OCI-LY7 (cell line): Measurements from ENCODE around the gene IRGQ. TPM values are rescaled to one million over a fixed set of nuclear protein-coding genes. Genes with fewer than 3 reads are reported as not detected.

Source experiments
- BruUV-seq: library from RNA; stranded (reverse); fragments of 400-500 nt; replicated peaks from 2 replicates; lab custom pipeline; 2021; lab: Mats Ljungman, UMichigan
- CTCF ChIA-PET: fragments of 300-600 bp; sonication (Branson Sonifier 250); formaldehyde crosslinking; loops from one replicate; lab custom pipeline; 2022; ENCODE audit warnings: antibody characterized with exemption; ENCODE audit not compliant: unreplicated experiment; lab: Charles Lee
- POLR2A ChIA-PET: fragments of 300-600 bp; sonication (Branson Sonifier 250); formaldehyde crosslinking; loops from one replicate; lab custom pipeline; 2022; ENCODE audit warnings: antibody characterized with exemption; lab: Charles Lee
- DNase-seq: peaks from one replicate; pipeline ENCODE4 v3.0.0-alpha.2; 2015; ENCODE audit warnings: low spot score
- H2AFZ ChIP-seq: fragments of 200-600 bp; sonication (generic), shearing (Covaris generic); 2 replicates; pipeline ENCODE4 v1.6.1; 2014; ENCODE audit warnings: mild to moderate bottlenecking, antibody characterized with exemption, low read length, moderate library complexity
- H3K27ac ChIP-seq: fragments of 200-600 bp; sonication (generic); 2 replicates; pipeline ENCODE4 v1.5.1; 2014; ENCODE audit warnings: mixed run types, low read depth, mild to moderate bottlenecking, moderate library complexity, low read length, inconsistent platforms; ENCODE audit not compliant: poor library complexity, severe bottlenecking
- H3K36me3 ChIP-seq: fragments of 200-600 bp; sonication (generic); 2 replicates; pipeline ENCODE4 v1.6.1; 2014; ENCODE audit warnings: mild to moderate bottlenecking, antibody characterized with exemption, low read length, moderate library complexity, mixed read lengths; ENCODE audit not compliant: insufficient read depth
- H3K4me1 ChIP-seq: fragments of 200-600 bp; sonication (generic); 2 replicates; pipeline ENCODE4 v1.5.1; 2014; ENCODE audit warnings: mild to moderate bottlenecking, low read length; ENCODE audit not compliant: insufficient read depth, poor library complexity, severe bottlenecking
- H3K4me2 ChIP-seq: fragments of 200-600 bp; sonication (generic); 2 replicates; pipeline ENCODE4 v1.6.1; 2014; ENCODE audit warnings: mild to moderate bottlenecking, low read length
- H3K4me3 ChIP-seq: fragments of 200-600 bp; sonication (generic); 2 replicates; pipeline ENCODE4 v1.5.1; 2014; ENCODE audit warnings: mild to moderate bottlenecking, low read depth, low read length; ENCODE audit not compliant: poor library complexity, severe bottlenecking
- H3K79me2 ChIP-seq: fragments of 200-600 bp; sonication (generic); 2 replicates; pipeline ENCODE4 v1.6.1; 2016; ENCODE audit warnings: low read depth, mild to moderate bottlenecking, low read length, moderate library complexity, mixed read lengths; ENCODE audit not compliant: insufficient read depth
- H3K9me2 ChIP-seq: fragments of 200-600 bp; sonication (generic); 2 replicates; pipeline ENCODE4 v1.6.1; 2016; ENCODE audit warnings: mild to moderate bottlenecking, low read length, mixed read lengths; ENCODE audit not compliant: insufficient read depth
- H3K9me3 ChIP-seq: fragments of 200-600 bp; sonication (generic); 2 replicates; pipeline ENCODE4 v1.6.1; 2014; ENCODE audit warnings: mild to moderate bottlenecking, mixed run types, low read length, mixed read lengths
- H4K20me1 ChIP-seq: fragments of 200-600 bp; sonication (generic); 2 replicates; pipeline ENCODE4 v1.6.1; 2014; ENCODE audit warnings: mild to moderate bottlenecking, antibody characterized with exemption, low read length, moderate library complexity, mixed read lengths; ENCODE audit not compliant: insufficient read depth
- EZH2phosphoT487 ChIP-seq: fragments of 200-600 bp; sonication (generic); IDR thresholded peaks from 2 replicates; pipeline ENCODE4 v1.6.1; 2018; ENCODE audit warnings: low read depth, borderline replicate concordance, mild to moderate bottlenecking, mixed run types, antibody characterized with exemption, low read length, moderate library complexity, mixed read lengths
- intact Hi-C: fragments of 100-400 bp; cut with micrococcal nuclease; formaldehyde crosslinking; loops from one replicate; pipeline ENCODE4 v1.10.0; 2022; ENCODE audit not compliant: unreplicated experiment
- total RNA-seq, 2 experiments: library from RNA; depleted of rRNA in 1 of 2; stranded (reverse); fragments of >200 nt in 1 of 2; shearing (Covaris generic) in 1 of 2; gene quantifications; 2 replicates each; pipeline ENCODE4 v1.2.3, GENCODE V29; 2014 to 2022
- TF ChIP-seq, protein P1 (sequence below): fragments of 200-600 bp; sonication (generic); conservative IDR thresholded peaks from 2 replicates; pipeline ENCODE4 v1.5.1; 2014; ENCODE audit warnings: mild to moderate bottlenecking, antibody characterized with exemption, low read length, moderate library complexity, mixed read lengths

Gene IRGQ
- total RNA-seq, 2 experiments from 2014 or later: 6.4 to 15.3 TPM

- H3K79me2 ChIP-seq: no peaks in the 10 kb centered on the region
- H3K4me3 ChIP-seq: peak overlapping the region; percentile 41
- no peaks in the 10 kb centered on the region for H3K9me3 ChIP-seq
- TF ChIP-seq EZH2phosphoT487: no peak
- TF ChIP-seq, protein P1, sequence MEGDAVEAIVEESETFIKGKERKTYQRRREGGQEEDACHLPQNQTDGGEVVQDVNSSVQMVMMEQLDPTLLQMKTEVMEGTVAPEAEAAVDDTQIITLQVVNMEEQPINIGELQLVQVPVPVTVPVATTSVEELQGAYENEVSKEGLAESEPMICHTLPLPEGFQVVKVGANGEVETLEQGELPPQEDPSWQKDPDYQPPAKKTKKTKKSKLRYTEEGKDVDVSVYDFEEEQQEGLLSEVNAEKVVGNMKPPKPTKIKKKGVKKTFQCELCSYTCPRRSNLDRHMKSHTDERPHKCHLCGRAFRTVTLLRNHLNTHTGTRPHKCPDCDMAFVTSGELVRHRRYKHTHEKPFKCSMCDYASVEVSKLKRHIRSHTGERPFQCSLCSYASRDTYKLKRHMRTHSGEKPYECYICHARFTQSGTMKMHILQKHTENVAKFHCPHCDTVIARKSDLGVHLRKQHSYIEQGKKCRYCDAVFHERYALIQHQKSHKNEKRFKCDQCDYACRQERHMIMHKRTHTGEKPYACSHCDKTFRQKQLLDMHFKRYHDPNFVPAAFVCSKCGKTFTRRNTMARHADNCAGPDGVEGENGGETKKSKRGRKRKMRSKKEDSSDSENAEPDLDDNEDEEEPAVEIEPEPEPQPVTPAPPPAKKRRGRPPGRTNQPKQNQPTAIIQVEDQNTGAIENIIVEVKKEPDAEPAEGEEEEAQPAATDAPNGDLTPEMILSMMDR: no peak
- peak overlapping the region; percentile 96 for H2AFZ ChIP-seq
- no peaks in the 10 kb centered on the region for H3K36me3 ChIP-seq
- POLR2A ChIA-PET: no interaction called here
- CTCF ChIA-PET: no interaction called here
- peak overlapping the region; percentile 68 for H3K4me2 ChIP-seq
- DNase-seq: peak; percentile 57
- H3K4me1 ChIP-seq: peaks cover 12% of the 10 kb centered on the region
- H4K20me1 ChIP-seq: no peaks in the 10 kb centered on the region
- H3K9me2 ChIP-seq: no peaks in the 10 kb centered on the region
- no peak overlapping the region for H3K27ac ChIP-seq
- intact Hi-C loops: no loop called here
- no TSS peak for BruUV-seq
These were observed 39.1 kb upstream of the IRGQ start for GRCh38 chr19:43634872-43635560.

DNA sequence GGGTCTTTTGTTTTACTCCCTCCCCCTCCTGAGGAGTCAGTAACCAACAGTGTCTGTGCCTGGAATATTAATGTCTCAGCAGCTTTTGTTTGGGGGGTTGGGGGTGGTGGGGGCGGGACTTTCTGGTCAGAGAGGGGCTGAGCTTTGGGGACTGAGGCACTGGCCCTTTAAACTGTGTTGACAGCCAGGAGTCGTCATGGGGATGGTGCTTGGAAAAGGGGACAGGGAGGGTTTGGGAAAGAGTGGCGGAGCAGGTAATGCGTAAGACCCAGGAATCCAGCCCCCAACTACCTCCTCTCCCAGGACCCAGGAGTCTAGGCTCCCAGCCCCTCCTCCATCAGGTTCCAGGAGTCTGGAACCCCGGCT, 38.6 kb upstream of the IRGQ start:
- ChIA-PET CTCF (no interaction called here), POLR2A (no interaction called here)
- Histone ChIP-seq H3K4me3 (peak overlapping the region; percentile 41), H4K20me1 (no peaks in the 10 kb centered on the region), H3K4me1 (peaks cover 12% of the 10 kb centered on the region), H3K9me3 (no peaks in the 10 kb centered on the region), H3K79me2 (no peaks in the 10 kb centered on the region), H3K9me2 (no peaks in the 10 kb centered on the region), H3K36me3 (no peaks in the 10 kb centered on the region), H2AFZ (peak overlapping the region; percentile 96; the same call in 1 of the 2 replicates), H3K4me2 (peak overlapping the region; percentile 68), H3K27ac (no peak overlapping the region)
- TF ChIP-seq EZH2phosphoT487: no peak
- TF ChIP-seq, protein P1: no peak
- no TSS peak for BruUV-seq
- intact Hi-C loops: no loop called here
- no peak for DNase-seq

GRCh38 chr19:43634068-43634467, 38.1 kb upstream of the IRGQ start:
- DNase-seq: no peak
- H2AFZ ChIP-seq: no peak overlapping the region
- ChIA-PET CTCF (no interaction called here), POLR2A (no interaction called here)
- intact Hi-C loops: no loop called here
- no peaks in the 10 kb centered on the region for H3K9me3 ChIP-seq
- H3K4me1 ChIP-seq: peaks cover 12% of the 10 kb centered on the region
- no peaks in the 10 kb centered on the region for H3K36me3 ChIP-seq
- no peaks in the 10 kb centered on the region for H3K9me2 ChIP-seq
- no TSS peak for BruUV-seq
- no peaks in the 10 kb centered on the region for H4K20me1 ChIP-seq
- TF ChIP-seq, protein P1: no peak
- TF ChIP-seq EZH2phosphoT487: no peak
- no peaks in the 10 kb centered on the region for H3K79me2 ChIP-seq
- no peak overlapping the region for H3K4me2 ChIP-seq
- no peak overlapping the region for H3K27ac ChIP-seq
- no peak overlapping the region for H3K4me3 ChIP-seq
